Astrocyte (in vitro differentiated cells and primary cell): Measurements from ENCODE around the gene POLR3G.

ENCODE experiments used
- CTCF ChIP-seq: IDR thresholded peaks from 2 replicates; pipeline ENCODE4 v1.5.1; 2011; ENCODE audit warnings: low read depth, mild to moderate bottlenecking, inconsistent platforms, low read length, moderate library complexity; ENCODE audit not compliant: insufficient read depth
- EZH2 ChIP-seq: IDR thresholded peaks from 2 replicates; pipeline ENCODE4 v1.6.1; 2012; ENCODE audit warnings: mild to moderate bottlenecking, low read length, inconsistent platforms; ENCODE audit not compliant: insufficient read depth

- TF ChIP-seq CTCF (no peak), EZH2 (no peak)
Observed at GRCh38 chr5:90557391-90557790, 82.7 kb downstream of the POLR3G start.
